Astrocyte of the spinal cord (primary cell): ENCODE data around the gene C1orf52.

ENCODE experiments used
- DNase-seq: peaks from one replicate; pipeline ENCODE4 v3.0.0; 2011; ENCODE audit warnings: low read depth, low spot score
- H3K4me3 ChIP-seq: 2 replicates; pipeline ENCODE4 v1.5.1; 2011; ENCODE audit warnings: low read depth, mild to moderate bottlenecking, low read length, moderate library complexity
- CTCF ChIP-seq: IDR thresholded peaks from 2 replicates; pipeline ENCODE4 v1.5.1; 2012; ENCODE audit warnings: low read depth, mild to moderate bottlenecking, low read length, inconsistent platforms
- in situ Hi-C: cut with HindIII; loops from 2 replicates; pipeline ENCODE4 v1.10.0; 2017; ENCODE audit warnings: low sequenced_read_pairs

The C1orf52 gene

DNA sequence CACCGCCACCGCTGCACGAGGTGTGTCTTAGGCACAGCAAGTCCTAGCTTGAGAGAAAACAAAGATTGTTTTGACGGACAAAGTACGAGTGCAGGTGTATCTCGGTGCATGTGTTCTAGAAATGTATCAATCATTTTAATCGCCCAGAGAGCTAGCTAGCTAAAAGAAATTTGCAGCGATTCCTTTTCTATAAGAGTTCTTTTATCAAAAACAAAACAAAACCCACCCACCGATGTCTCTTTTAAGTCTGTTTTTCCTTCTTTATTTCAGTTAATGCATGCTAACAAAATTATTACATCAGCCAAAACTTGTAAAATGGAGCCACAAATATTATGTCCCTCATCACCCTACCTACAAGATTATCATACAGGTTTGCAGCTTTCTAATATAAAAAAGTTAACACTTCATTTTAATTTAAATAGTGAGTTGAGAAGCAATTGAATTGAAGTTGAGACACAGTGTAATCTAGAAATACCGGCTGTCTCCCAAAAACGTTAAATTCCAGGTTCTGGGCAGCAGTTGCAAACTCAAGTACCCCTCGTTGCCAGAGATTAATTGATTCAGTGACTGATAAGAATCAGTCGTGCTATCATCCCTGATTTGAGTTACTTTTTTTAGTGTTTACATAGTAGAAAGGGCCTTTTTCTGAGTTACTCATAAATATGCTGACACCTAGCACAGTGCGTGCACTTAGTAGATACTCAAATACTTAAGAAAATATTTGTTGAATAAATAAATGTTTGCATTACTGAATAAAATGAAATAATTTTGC, 57.2 kb downstream of the C1orf52 start:
- DNase-seq: peak; percentile 19
- H3K4me3 ChIP-seq: peak overlapping the region; percentile 55
- no peak for TF ChIP-seq CTCF
- in situ Hi-C loops: no loop called here

GRCh38 chr1:85201340-85202091, 57.9 kb downstream of the C1orf52 start:
- H3K4me3 ChIP-seq: peak overlapping the region; percentile 55
- in situ Hi-C loops: no loop called here
- DNase-seq: peak; percentile 65
- no peak for TF ChIP-seq CTCF

GRCh38 chr1:85200463-85201339, 58.8 kb downstream of the C1orf52 start, which contains the start of gene SYDE2:
Gene SYDE2 (minus strand): TSS chr1:85201016. CDS start chr1:85200996, 20 bp downstream.
- peak; percentile 58 for DNase-seq
- no peak for TF ChIP-seq CTCF
- in situ Hi-C loops: no loop called here
- H3K4me3 ChIP-seq: peak within 1 kb of the TSS; percentile 55
